NCI-H2081 treated with DMSO at 0.1 percent for 48 hours (cell line): ENCODE data around the gene CDKN1A.
A peak's percentile ranks its signal among the peaks of the same experiment; 100 is the strongest.

Experiments used
- DNase-seq: peaks from one replicate; lab custom pipeline; 2025; lab: John Stamatoyannopoulos, UW

CDKN1A gene

GRCh38 chr6:36677753-36678487 is 594 bp upstream of the CDKN1A start:
- no peak for DNase-seq

GRCh38 chr6:36679043-36679833 is 724 bp downstream of the CDKN1A start:
- DNase-seq = no peak

- peak; percentile 92 for DNase-seq
Observed at GRCh38 chr6:36682328-36683144, 4.0 kb downstream of the CDKN1A start.

GRCh38 chr6:36683145-36683655 is 4.7 kb downstream of the CDKN1A start:
- DNase-seq = peak; percentile 50

GRCh38 chr6:36683656-36684446 is 5.3 kb downstream of the CDKN1A start:
- DNase-seq = no peak

- no peak for DNase-seq
Observed at GRCh38 chr6:36684447-36684812, 5.9 kb downstream of the CDKN1A start.

- DNase-seq = no peak
Observed at GRCh38 chr6:36685166-36685924, 6.8 kb downstream of the CDKN1A start.

- DNase-seq = no peak
Observed at GRCh38 chr6:36685926-36686667, 7.6 kb downstream of the CDKN1A start.

GRCh38 chr6:36686668-36687513 is 8.4 kb downstream of the CDKN1A start:
- no peak for DNase-seq

GRCh38 chr6:36688063-36688738 is 9.7 kb downstream of the CDKN1A start:
- DNase-seq = no peak

- DNase-seq = no peak
Observed at GRCh38 chr6:36688739-36689075, 10.2 kb downstream of the CDKN1A start.

GRCh38 chr6:36691011-36691410 is 12.5 kb downstream of the CDKN1A start:
- DNase-seq = no peak

- DNase-seq = no peak
Observed at GRCh38 chr6:36691612-36692011, 13.1 kb downstream of the CDKN1A start.

- no peak for DNase-seq
Observed at GRCh38 chr6:36692220-36692619, 13.7 kb downstream of the CDKN1A start.

GRCh38 chr6:36692861-36693702 is 14.6 kb downstream of the CDKN1A start:
- DNase-seq = no peak

- DNase-seq = no peak
Observed at GRCh38 chr6:36694616-36695015, 16.1 kb downstream of the CDKN1A start.

GRCh38 chr6:36695414-36695813 is 16.9 kb downstream of the CDKN1A start:
- no peak for DNase-seq

GRCh38 chr6:36697481-36697903 is 19.0 kb downstream of the CDKN1A start, which contains the start of gene RAB44:
Gene RAB44 (plus strand): TSS chr6:36697826. CDS start chr6:36704236, 6,410 bp downstream.
- DNase-seq = no peak
